ENCODE data around the gene KCNQ5. TPM values are rescaled to one million over a fixed set of nuclear protein-coding genes. Genes with fewer than 3 reads are reported as not detected.

KCNQ5 gene
- total RNA-seq, 1 experiment from 2014 or later: 9.4 TPM

DNA sequence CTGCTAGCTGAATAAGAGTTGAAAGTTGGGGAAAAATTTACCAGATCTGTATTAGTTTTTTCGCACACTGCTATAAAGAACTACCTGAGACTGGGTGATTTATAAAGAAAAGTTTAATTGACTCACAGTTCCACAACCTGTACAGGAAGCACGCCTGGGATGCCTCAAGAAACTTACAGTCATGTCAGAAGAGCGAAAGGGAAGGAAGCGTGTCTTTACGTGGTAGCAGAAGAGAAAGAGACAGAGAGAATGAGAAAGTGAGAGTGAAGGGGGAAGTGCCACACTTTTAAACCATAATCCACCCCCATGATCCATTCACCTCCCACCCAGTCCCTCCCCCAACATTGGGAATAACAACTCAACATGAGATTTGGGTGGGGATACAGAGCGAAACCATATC lies 523.8 kb downstream of the KCNQ5 start:
- CTCF ChIA-PET: no interaction called here
- in situ Hi-C loops (cut with HindIII; ENCODE audit: low pct_unique_long_range_greater_than_20kb, low sequenced_read_pairs): no loop called here
- DNase-seq (ENCODE audit: low read depth, low spot score): no peak

DNA sequence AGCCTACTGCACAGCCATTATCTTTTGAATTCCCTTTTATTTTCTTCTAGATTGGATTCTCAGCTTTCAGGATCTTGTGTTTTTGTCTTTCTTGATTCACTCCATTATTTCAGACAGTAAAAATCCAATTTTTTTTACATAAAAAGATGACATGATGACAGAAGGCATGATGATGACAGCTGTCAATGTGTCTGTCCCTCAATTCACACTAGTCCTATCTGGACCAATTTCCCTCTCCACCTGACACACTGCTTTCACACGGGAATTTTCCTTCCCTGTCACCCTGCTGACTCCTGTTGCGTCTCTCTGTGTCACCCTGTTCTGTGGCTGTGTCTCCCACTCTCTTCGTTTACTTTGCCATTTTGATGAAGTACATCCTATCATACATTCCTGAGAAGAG lies 529.9 kb downstream of the KCNQ5 start:
- H3K4me3 ChIP-seq (ENCODE audit: low read depth in 2 of 2, low read length in 2 of 2): no peak overlapping the region
- TF ChIP-seq, protein P1, sequence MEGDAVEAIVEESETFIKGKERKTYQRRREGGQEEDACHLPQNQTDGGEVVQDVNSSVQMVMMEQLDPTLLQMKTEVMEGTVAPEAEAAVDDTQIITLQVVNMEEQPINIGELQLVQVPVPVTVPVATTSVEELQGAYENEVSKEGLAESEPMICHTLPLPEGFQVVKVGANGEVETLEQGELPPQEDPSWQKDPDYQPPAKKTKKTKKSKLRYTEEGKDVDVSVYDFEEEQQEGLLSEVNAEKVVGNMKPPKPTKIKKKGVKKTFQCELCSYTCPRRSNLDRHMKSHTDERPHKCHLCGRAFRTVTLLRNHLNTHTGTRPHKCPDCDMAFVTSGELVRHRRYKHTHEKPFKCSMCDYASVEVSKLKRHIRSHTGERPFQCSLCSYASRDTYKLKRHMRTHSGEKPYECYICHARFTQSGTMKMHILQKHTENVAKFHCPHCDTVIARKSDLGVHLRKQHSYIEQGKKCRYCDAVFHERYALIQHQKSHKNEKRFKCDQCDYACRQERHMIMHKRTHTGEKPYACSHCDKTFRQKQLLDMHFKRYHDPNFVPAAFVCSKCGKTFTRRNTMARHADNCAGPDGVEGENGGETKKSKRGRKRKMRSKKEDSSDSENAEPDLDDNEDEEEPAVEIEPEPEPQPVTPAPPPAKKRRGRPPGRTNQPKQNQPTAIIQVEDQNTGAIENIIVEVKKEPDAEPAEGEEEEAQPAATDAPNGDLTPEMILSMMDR (IDR thresholded peaks at IDR 0.05): no peak
- TF ChIP-seq REST (IDR thresholded peaks at IDR 0.05; ENCODE audit: insufficient read depth in 1 of 2, low read depth in 2 of 2, low read length in 1 of 2) (no peak), SIN3A (IDR thresholded peaks at IDR 0.05; ENCODE audit: borderline replicate concordance, insufficient read depth, low read depth, low read length) (no peak), POLR2AphosphoS5 (IDR thresholded peaks at IDR 0.05; ENCODE audit: low read depth, low read length) (no peak), TCF7L2 (IDR thresholded peaks at IDR 0.05; ENCODE audit: low read depth, low read length) (no peak)
- no peaks in the 10 kb centered on the region for H3K9me3 ChIP-seq (ENCODE audit: control insufficient read depth, insufficient read depth, low read depth, low read length)
- no peaks in the 10 kb centered on the region for H3K4me1 ChIP-seq (ENCODE audit: control insufficient read depth, insufficient read depth, low read length)
- no peak overlapping the region for H3K27ac ChIP-seq (ENCODE audit: low read length)
- no TSS peak for BruUV-seq (replicated peaks)
- intact Hi-C loops (cut with micrococcal nuclease; ENCODE audit: unreplicated experiment): no loop called here
- ChIA-PET POLR2A (interaction anchor here (0.6 kb wide), 1 partner anchor 562 kb away, joined by 3 read pairs; no protein-coding TSS in a partner anchor), CTCF (no interaction called here)
- no peaks in the 10 kb centered on the region for H3K27me3 ChIP-seq (ENCODE audit: control insufficient read depth, insufficient read depth, low read length)
- ATAC-seq (no peak), DNase-seq (ENCODE audit: low read depth, low spot score) (no peak)
- no peaks in the 10 kb centered on the region for H3K36me3 ChIP-seq (ENCODE audit: control insufficient read depth, insufficient read depth, low read length)
- in situ Hi-C loops (cut with HindIII; ENCODE audit: low pct_unique_long_range_greater_than_20kb, low sequenced_read_pairs): no loop called here

More for the DNA sequence above, 523.8 kb downstream of the KCNQ5 start:
- H3K4me3 ChIP-seq (ENCODE audit: low read depth in 2 of 2, low read length in 2 of 2): no peak overlapping the region
- no peaks in the 10 kb centered on the region for H3K9me3 ChIP-seq (ENCODE audit: control insufficient read depth, insufficient read depth, low read depth, low read length)
- no peaks in the 10 kb centered on the region for H3K4me1 ChIP-seq (ENCODE audit: control insufficient read depth, insufficient read depth, low read length)
- POLR2A ChIA-PET: no interaction called here
- no TSS peak for BruUV-seq (replicated peaks)
- H3K36me3 ChIP-seq (ENCODE audit: control insufficient read depth, insufficient read depth, low read length): no peaks in the 10 kb centered on the region
- TF ChIP-seq SIN3A (IDR thresholded peaks at IDR 0.05; ENCODE audit: borderline replicate concordance, insufficient read depth, low read depth, low read length): no peak
- TF ChIP-seq TCF7L2 (IDR thresholded peaks at IDR 0.05; ENCODE audit: low read depth, low read length): no peak
- TF ChIP-seq, protein P1 (IDR thresholded peaks at IDR 0.05): no peak
- TF ChIP-seq POLR2AphosphoS5 (IDR thresholded peaks at IDR 0.05; ENCODE audit: low read depth, low read length): no peak
- TF ChIP-seq REST (IDR thresholded peaks at IDR 0.05; ENCODE audit: insufficient read depth in 1 of 2, low read depth in 2 of 2, low read length in 1 of 2): no peak
- intact Hi-C loops (cut with micrococcal nuclease; ENCODE audit: unreplicated experiment): no loop called here
- no peak for ATAC-seq
- H3K27me3 ChIP-seq (ENCODE audit: control insufficient read depth, insufficient read depth, low read length): no peaks in the 10 kb centered on the region
- H3K27ac ChIP-seq (ENCODE audit: low read length): no peak overlapping the region

All from Panc1 (cell line).